OCI-LY1 (cell line): ENCODE results near the gene SLC6A4.
A peak's percentile ranks its signal among the peaks of the same experiment; 100 is the strongest.

Source experiments
- H2AFZ ChIP-seq: fragments of 200-600 bp; sonication (generic), shearing (Covaris generic); 2 replicates; pipeline ENCODE4 v1.6.0; 2014; ENCODE audit warnings: antibody characterized with exemption, mild to moderate bottlenecking, low read length
- H3F3A ChIP-seq: fragments of 200-600 bp; sonication (generic), shearing (Covaris generic); 2 replicates; pipeline ENCODE4 v1.6.0; 2014; ENCODE audit warnings: mild to moderate bottlenecking, antibody characterized with exemption, low read length, moderate library complexity; ENCODE audit not compliant: insufficient read depth
- H3K27ac ChIP-seq: fragments of 200-600 bp; sonication (generic); 2 replicates; pipeline ENCODE4 v1.5.1; 2014; ENCODE audit warnings: low read length, mixed run types, mild to moderate bottlenecking, low read depth; ENCODE audit not compliant: poor library complexity, severe bottlenecking
- H3K27me3 ChIP-seq: fragments of 200-600 bp; sonication (generic); 2 replicates; pipeline ENCODE4 v1.6.0; 2014; ENCODE audit warnings: antibody characterized with exemption, mild to moderate bottlenecking, low read length, moderate library complexity; ENCODE audit not compliant: insufficient read depth
- H3K36me3 ChIP-seq: fragments of 200-600 bp; sonication (generic); 2 replicates; pipeline ENCODE4 v1.6.1; 2014; ENCODE audit warnings: mild to moderate bottlenecking, antibody characterized with exemption, low read length, moderate library complexity, mixed read lengths; ENCODE audit not compliant: insufficient read depth
- H3K4me1 ChIP-seq: fragments of 200-600 bp; sonication (generic); 2 replicates; pipeline ENCODE4 v1.5.1; 2014; ENCODE audit warnings: mild to moderate bottlenecking, low read length, moderate library complexity; ENCODE audit not compliant: insufficient read depth, severe bottlenecking
- H3K4me2 ChIP-seq: fragments of 200-600 bp; sonication (generic), shearing (Covaris generic); 2 replicates; pipeline ENCODE4 v1.6.1; 2014; ENCODE audit warnings: low read length
- H3K4me3 ChIP-seq: fragments of 200-600 bp; sonication (generic); 2 replicates; pipeline ENCODE4 v1.5.1; 2014; ENCODE audit warnings: low read length, low read depth, mild to moderate bottlenecking, mixed read lengths; ENCODE audit not compliant: poor library complexity, severe bottlenecking
- H3K79me2 ChIP-seq: fragments of 200-600 bp; shearing (Covaris generic); 2 replicates; pipeline ENCODE4 v1.6.1; 2016; ENCODE audit warnings: mixed run types, low read length, mixed read lengths; ENCODE audit not compliant: insufficient read depth
- H3K9ac ChIP-seq: fragments of 200-600 bp; sonication (generic), shearing (Covaris generic); 2 replicates; pipeline ENCODE4 v1.6.1; 2014; ENCODE audit warnings: mild to moderate bottlenecking, low read length, mixed read lengths
- H3K9me2 ChIP-seq: fragments of 200-600 bp; sonication (generic), shearing (Covaris generic); 2 replicates; pipeline ENCODE4 v1.6.1; 2014; ENCODE audit warnings: low read depth, mild to moderate bottlenecking, low read length, mixed read lengths
- H3K9me3 ChIP-seq: fragments of 200-600 bp; shearing (Covaris generic); 2 replicates; pipeline ENCODE4 v1.6.1; 2014; ENCODE audit warnings: low read length, mixed read lengths
- H4K20me1 ChIP-seq: fragments of 200-600 bp; sonication (generic), shearing (Covaris generic); 2 replicates; pipeline ENCODE4 v1.6.0; 2016; ENCODE audit warnings: mild to moderate bottlenecking, low read length; ENCODE audit not compliant: insufficient read depth
- CTCF ChIP-seq: fragments of 200-600 bp; sonication (generic), shearing (Covaris generic); IDR thresholded peaks from 2 replicates; pipeline ENCODE4 v1.5.1; 2017; ENCODE audit warnings: mild to moderate bottlenecking, antibody characterized with exemption, low read length, moderate library complexity, mixed read lengths
- EZH2 ChIP-seq: fragments of 200-600 bp; sonication (generic), shearing (Covaris generic); IDR thresholded peaks from 2 replicates; pipeline ENCODE4 v1.8.0; 2017; ENCODE audit warnings: borderline replicate concordance, mixed run types, mild to moderate bottlenecking, antibody characterized with exemption, low read length, moderate library complexity, mixed read lengths

Gene SLC6A4

GRCh38 chr17:30237296-30238002, 2.0 kb upstream of the SLC6A4 start:
- Histone ChIP-seq H3K9ac (no peak overlapping the region), H3K9me3 (0 out of 2 replicates have a peak, but pooled peaks cover 2% of the 10 kb centered on the region), H3K4me3 (no peak overlapping the region), H3K4me1 (no peaks in the 10 kb centered on the region), H3K4me2 (no peak overlapping the region), H3F3A (no peaks in the 10 kb centered on the region), H3K36me3 (no peaks in the 10 kb centered on the region; the same call in 1 of the 2 replicates), H3K79me2 (no peaks in the 10 kb centered on the region), H3K9me2 (no peaks in the 10 kb centered on the region), H2AFZ (no peak overlapping the region), H4K20me1 (no peaks in the 10 kb centered on the region), H3K27me3 (peaks cover 14% of the 10 kb centered on the region), H3K27ac (no peak overlapping the region)
- no peak for TF ChIP-seq EZH2

GRCh38 chr17:30236766-30237165, 1.3 kb upstream of the SLC6A4 start:
- Histone ChIP-seq H3K27ac (no peak overlapping the region), H3K9me2 (no peaks in the 10 kb centered on the region), H3K79me2 (no peaks in the 10 kb centered on the region), H3K9ac (no peak overlapping the region), H3K4me3 (no peak overlapping the region), H3K27me3 (peaks cover 14% of the 10 kb centered on the region), H3F3A (no peaks in the 10 kb centered on the region), H3K9me3 (0 out of 2 replicates have a peak, but pooled peaks cover 2% of the 10 kb centered on the region), H3K4me1 (no peaks in the 10 kb centered on the region), H2AFZ (no peak overlapping the region), H4K20me1 (no peaks in the 10 kb centered on the region), H3K36me3 (no peaks in the 10 kb centered on the region; the same call in 1 of the 2 replicates), H3K4me2 (no peak overlapping the region)
- TF ChIP-seq CTCF = no peak
- TF ChIP-seq EZH2 = no peak

- Histone ChIP-seq H3K36me3 (no peaks in the 10 kb centered on the region; the same call in 1 of the 2 replicates), H3K27me3 (peaks cover 14% of the 10 kb centered on the region), H3F3A (no peaks in the 10 kb centered on the region), H3K9ac (no peak overlapping the region), H3K79me2 (no peaks in the 10 kb centered on the region), H3K27ac (no peak overlapping the region), H4K20me1 (no peaks in the 10 kb centered on the region), H2AFZ (no peak overlapping the region), H3K4me1 (no peaks in the 10 kb centered on the region), H3K9me2 (no peaks in the 10 kb centered on the region), H3K4me3 (no peak overlapping the region), H3K4me2 (no peak overlapping the region), H3K9me3 (0 out of 2 replicates have a peak, but pooled peaks cover 2% of the 10 kb centered on the region)
- TF ChIP-seq EZH2 (no peak), CTCF (no peak)
Observed at GRCh38 chr17:30236297-30236624, 764 bp upstream of the SLC6A4 start.

- H3F3A ChIP-seq = no peaks in the 10 kb centered on the region
- peaks cover 5% of the 10 kb centered on the region for H3K4me1 ChIP-seq
- peak overlapping the region; percentile 15; the same call in 1 of the 2 replicates for H3K4me2 ChIP-seq
- no peaks in the 10 kb centered on the region for H4K20me1 ChIP-seq
- H3K9me3 ChIP-seq = no peaks in the 10 kb centered on the region
- no peaks in the 10 kb centered on the region for H3K79me2 ChIP-seq
- H3K9me2 ChIP-seq = no peaks in the 10 kb centered on the region
- H3K27ac ChIP-seq = no peak overlapping the region
- no peak overlapping the region for H2AFZ ChIP-seq
- no peaks in the 10 kb centered on the region; the same call in 1 of the 2 replicates for H3K36me3 ChIP-seq
- H3K9ac ChIP-seq = no peak overlapping the region
- H3K4me3 ChIP-seq = no peak overlapping the region
- TF ChIP-seq CTCF (no peak), EZH2 (no peak)
- peaks cover 14% of the 10 kb centered on the region for H3K27me3 ChIP-seq
Observed at GRCh38 chr17:30234964-30235363, 533 bp downstream of the SLC6A4 start.
